Tibial artery (tissue), 4 donors: ENCODE results near the gene MYO1H.

Experiments
- DNase-seq, 2 donors: peaks; one replicate each; pipeline ENCODE4 v3.0.0-alpha.2; 2019
- H3K27ac ChIP-seq, 2 donors: fragments of 200-600 bp; sonication (generic) in 1 of 2; 1 replicate in 1 of 2; 2 replicates in 1 of 2; pipeline ENCODE4 v1.5.1; 2018 to 2019; ENCODE audit warnings: mild to moderate bottlenecking in 1 of 2
- H3K27me3 ChIP-seq, 2 donors: fragments of 200-600 bp; sonication (generic) in 1 of 2; one replicate each; pipeline versions ENCODE4 v1.5.1 to v1.6.0; 2016 to 2019
- H3K36me3 ChIP-seq, 3 donors: fragments of 200-600 bp; sonication (generic) in 2 of 3; one replicate each; pipeline ENCODE4 v1.5.1; 2016 to 2019; ENCODE audit warnings: mild to moderate bottlenecking in 2 of 3
- H3K4me1 ChIP-seq, 4 donors: fragments of 200-600 bp; sonication (generic) in 2 of 4; 1 replicate in 3 of 4; 2 replicates in 1 of 4; pipeline ENCODE4 v1.5.1; 2016 to 2019
- H3K4me3 ChIP-seq, 2 donors: fragments of 200-600 bp; sonication (generic) in 1 of 2; 1 replicate in 1 of 2; 2 replicates in 1 of 2; pipeline ENCODE4 v1.5.1; 2018 to 2019; ENCODE audit warnings: mild to moderate bottlenecking in 2 of 2
- H3K9me3 ChIP-seq, 3 donors: fragments of 200-600 bp; sonication (generic) in 1 of 3; one replicate each; pipeline ENCODE4 v1.5.1; 2016 to 2019
- intact Hi-C: fragments of 100-400 bp; cut with DNase I; formaldehyde crosslinking; loops from one replicate; pipeline ENCODE4 v1.15.0; 2023; ENCODE audit warnings: low total_unique reads
- TF ChIP-seq, protein P1 (sequence below), 2 experiments: fragments of 200-600 bp in 1 of 2; fragments of 450-650 bp in 1 of 2; IDR thresholded peaks; one replicate each; pipeline ENCODE4 v1.5.1; 2017 to 2019; ENCODE audit warnings: antibody characterized with exemption in 2 of 2, mild to moderate bottlenecking in 1 of 2, moderate library complexity in 1 of 2

Gene MYO1H

DNA sequence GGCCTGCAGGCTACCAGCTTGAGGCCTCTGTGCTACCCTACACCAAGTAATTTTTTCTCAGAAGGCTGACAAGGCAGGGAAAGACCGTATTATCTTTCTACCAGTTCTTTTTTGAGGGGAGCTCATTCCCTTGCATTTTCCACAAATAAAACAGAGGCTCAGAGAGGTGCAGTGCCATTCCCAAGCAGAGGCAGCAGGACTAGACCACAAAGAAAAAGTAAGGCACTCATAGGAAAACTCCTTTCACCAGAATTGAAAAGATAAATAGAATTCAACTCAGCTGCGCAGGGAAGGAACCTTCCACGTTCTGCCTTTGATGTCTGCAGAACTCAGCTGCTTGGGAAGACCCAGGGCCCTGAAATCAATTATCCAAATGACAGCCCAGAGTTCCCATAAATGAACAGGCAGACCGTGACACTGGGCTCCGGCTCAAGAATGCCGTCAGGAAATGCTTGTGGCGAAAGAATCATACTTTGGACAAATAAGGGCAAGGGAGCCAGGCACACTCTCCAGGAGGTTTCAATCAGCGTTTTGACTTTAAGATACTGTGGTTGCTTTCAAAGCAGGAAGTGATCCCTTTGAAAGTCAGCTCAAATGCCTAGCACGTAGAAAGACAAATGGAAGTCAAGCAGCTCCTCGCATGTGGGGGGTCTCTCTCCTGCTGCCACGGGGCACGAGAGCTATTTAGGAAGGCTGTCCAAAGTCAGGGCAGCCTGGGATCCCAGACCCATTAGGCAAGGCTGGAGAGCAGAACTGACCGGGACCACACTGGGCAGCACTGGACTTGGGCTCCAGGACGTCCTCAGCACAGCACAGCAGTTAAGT is 115.4 kb downstream of the MYO1H start:
- DNase-seq = peak; percentile 87 to 93
- H3K4me3 ChIP-seq = peak overlapping the region; percentile 28 to 41
- H3K27ac ChIP-seq = peak overlapping the region; percentile 84 to 95
- H3K36me3 ChIP-seq = peaks cover 5 to 32% (median 19%) of the 10 kb centered on the region in 3 donors
- TF ChIP-seq, protein P1, sequence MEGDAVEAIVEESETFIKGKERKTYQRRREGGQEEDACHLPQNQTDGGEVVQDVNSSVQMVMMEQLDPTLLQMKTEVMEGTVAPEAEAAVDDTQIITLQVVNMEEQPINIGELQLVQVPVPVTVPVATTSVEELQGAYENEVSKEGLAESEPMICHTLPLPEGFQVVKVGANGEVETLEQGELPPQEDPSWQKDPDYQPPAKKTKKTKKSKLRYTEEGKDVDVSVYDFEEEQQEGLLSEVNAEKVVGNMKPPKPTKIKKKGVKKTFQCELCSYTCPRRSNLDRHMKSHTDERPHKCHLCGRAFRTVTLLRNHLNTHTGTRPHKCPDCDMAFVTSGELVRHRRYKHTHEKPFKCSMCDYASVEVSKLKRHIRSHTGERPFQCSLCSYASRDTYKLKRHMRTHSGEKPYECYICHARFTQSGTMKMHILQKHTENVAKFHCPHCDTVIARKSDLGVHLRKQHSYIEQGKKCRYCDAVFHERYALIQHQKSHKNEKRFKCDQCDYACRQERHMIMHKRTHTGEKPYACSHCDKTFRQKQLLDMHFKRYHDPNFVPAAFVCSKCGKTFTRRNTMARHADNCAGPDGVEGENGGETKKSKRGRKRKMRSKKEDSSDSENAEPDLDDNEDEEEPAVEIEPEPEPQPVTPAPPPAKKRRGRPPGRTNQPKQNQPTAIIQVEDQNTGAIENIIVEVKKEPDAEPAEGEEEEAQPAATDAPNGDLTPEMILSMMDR (IDR thresholded peaks at IDR 0.05) = peak in 1 of 2 experiments; percentile 7
- H3K27me3 ChIP-seq = no peaks in the 10 kb centered on the region
- H3K9me3 ChIP-seq = no peaks in the 10 kb centered on the region
- peaks cover 5 to 100% (median 97%) of the 10 kb centered on the region in 4 donors for H3K4me1 ChIP-seq
- intact Hi-C loops = no loop called here

DNA sequence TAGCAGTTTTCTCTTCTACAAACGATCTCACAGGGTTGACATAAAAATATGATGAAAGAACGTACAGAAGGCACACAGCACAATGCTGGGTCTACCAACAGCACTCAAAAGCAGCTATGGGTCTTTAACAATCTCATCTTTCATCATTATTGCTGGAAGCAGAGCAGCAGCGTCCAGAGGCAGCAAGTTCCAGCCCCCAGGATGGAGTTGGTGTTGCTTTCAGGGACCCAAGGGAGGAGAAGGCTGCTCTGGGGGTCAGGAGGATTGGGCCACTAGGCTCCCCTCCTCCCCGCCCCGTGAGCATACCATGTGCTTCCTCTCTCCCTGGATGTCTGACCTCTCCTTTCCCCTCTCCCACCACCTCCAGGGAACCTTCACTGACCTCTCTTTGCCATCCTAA is 116.1 kb downstream of the MYO1H start:
- Histone ChIP-seq H3K27ac (peak overlapping the region; percentile 84 to 95), H3K36me3 (peaks cover 9 to 39% (median 25%) of the 10 kb centered on the region in 3 donors), H3K4me1 (peaks cover 5 to 100% (median 94%) of the 10 kb centered on the region in 4 donors), H3K4me3 (peak overlapping the region; percentile 28 to 41), H3K9me3 (no peaks in the 10 kb centered on the region), H3K27me3 (no peaks in the 10 kb centered on the region)
- TF ChIP-seq, protein P1 (IDR thresholded peaks at IDR 0.05) = no peak
- DNase-seq = no peak
- intact Hi-C loops = no loop called here

DNA sequence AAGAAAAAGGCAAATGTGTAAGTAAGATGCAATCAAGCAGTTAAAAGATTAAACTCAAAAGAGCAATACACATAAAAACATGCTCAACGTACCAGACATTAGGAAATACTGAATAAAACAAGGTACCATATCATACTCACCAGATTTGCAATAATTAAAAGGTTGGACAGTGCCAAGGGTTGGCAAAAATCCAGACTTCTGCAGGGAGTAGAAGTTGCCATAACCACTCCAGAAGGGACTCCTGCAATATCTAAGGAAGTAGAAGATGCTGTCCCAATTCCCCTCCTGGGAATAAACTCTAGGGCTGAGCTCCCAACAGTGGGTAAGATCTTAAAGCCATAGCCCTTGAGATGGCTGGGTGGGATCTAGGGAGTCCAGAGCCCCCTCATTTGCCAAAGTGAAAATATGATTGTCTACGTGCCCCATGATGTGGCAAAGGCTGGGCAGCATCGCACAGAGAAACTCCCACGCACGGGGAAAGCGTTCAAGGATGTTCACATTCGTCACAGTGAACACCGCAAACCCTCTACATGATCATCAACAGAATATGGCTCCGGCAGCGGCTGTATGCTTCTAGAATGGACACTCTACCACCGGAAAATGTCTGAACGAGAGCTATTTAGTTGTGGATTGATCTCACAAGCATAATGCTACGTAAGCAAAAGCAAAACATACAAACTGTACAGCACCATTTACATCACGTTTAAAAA is 117.1 kb downstream of the MYO1H start:
- H3K4me3 ChIP-seq = no peak overlapping the region
- no peak for DNase-seq
- no peaks in the 10 kb centered on the region for H3K9me3 ChIP-seq
- H3K36me3 ChIP-seq = peaks cover 18 to 43% (median 33%) of the 10 kb centered on the region in 3 donors
- TF ChIP-seq, protein P1 (IDR thresholded peaks at IDR 0.05) = no peak
- intact Hi-C loops = no loop called here
- H3K4me1 ChIP-seq = peaks cover 5 to 100% (median 93%) of the 10 kb centered on the region in 4 donors
- peak overlapping the region; percentile 84 to 95 for H3K27ac ChIP-seq
- no peaks in the 10 kb centered on the region for H3K27me3 ChIP-seq

DNA sequence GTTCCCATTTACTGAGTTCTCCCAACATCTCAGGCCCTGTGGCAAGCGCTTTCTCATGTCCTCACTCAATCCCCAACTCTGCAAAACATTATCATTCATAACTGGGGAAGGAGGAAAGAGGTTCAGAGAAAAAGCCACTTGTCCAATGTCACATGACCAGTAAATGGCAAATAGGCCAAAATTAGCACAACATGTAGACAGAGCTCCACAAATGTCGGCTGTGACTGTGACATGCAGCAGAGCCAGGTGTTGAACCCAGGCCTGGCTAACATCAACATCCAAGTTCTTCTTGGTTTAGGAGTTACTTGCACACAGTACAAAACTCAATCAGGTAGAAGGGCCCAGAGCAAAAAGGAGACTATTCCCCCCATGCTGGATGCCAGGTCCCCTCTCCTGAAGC is 118.6 kb downstream of the MYO1H start:
- H3K27ac ChIP-seq = peak overlapping the region; percentile 84 to 95
- intact Hi-C loops = no loop called here
- peaks cover 2 to 100% (median 90%) of the 10 kb centered on the region in 4 donors for H3K4me1 ChIP-seq

DNA sequence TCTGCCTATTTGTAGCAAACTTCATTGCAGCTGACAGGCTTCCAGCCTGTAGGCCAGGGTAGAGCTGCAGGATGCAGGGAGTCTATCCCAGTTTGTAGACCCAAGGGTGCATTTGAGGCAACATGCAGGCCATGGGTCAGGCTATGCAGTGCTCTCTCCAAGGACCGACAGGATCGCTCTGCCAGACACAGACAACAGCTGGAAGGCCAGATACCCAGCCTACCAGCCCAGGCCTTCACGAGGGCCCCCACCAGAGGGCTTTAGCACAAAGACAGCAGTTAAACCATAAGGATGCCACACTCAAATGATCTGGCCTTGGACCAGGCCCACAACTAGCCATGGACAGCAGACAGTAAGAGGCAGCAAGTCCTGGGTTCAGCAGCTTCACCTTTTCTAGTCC is 119.1 kb downstream of the MYO1H start:
- no peak for DNase-seq
- H3K4me1 ChIP-seq = peaks cover 0 to 100% (median 90%) of the 10 kb centered on the region in 4 donors
- H3K27me3 ChIP-seq = no peaks in the 10 kb centered on the region
- TF ChIP-seq, protein P1 (IDR thresholded peaks at IDR 0.05) = no peak
- intact Hi-C loops = no loop called here
- H3K36me3 ChIP-seq = peaks cover 18 to 49% (median 33%) of the 10 kb centered on the region in 3 donors
- no peak overlapping the region for H3K4me3 ChIP-seq
- H3K9me3 ChIP-seq = no peaks in the 10 kb centered on the region
- peak overlapping the region; percentile 84 to 95 for H3K27ac ChIP-seq

More for the DNA sequence above, 118.6 kb downstream of the MYO1H start:
- TF ChIP-seq, protein P1 (IDR thresholded peaks at IDR 0.05) = no peak
- H3K36me3 ChIP-seq = peaks cover 18 to 49% (median 33%) of the 10 kb centered on the region in 3 donors
- no peaks in the 10 kb centered on the region for H3K27me3 ChIP-seq
- no peak overlapping the region for H3K4me3 ChIP-seq
- H3K9me3 ChIP-seq = no peaks in the 10 kb centered on the region
- DNase-seq = no peak
